Measurements from ENCODE around the gene YWHAQ. TPM values are rescaled to one million over a fixed set of nuclear protein-coding genes. Genes with fewer than 3 reads are reported as not detected.

The YWHAQ gene
- total and polyA plus RNA-seq, 8 donors = 70.1 to 170 (median 152) TPM

DNA sequence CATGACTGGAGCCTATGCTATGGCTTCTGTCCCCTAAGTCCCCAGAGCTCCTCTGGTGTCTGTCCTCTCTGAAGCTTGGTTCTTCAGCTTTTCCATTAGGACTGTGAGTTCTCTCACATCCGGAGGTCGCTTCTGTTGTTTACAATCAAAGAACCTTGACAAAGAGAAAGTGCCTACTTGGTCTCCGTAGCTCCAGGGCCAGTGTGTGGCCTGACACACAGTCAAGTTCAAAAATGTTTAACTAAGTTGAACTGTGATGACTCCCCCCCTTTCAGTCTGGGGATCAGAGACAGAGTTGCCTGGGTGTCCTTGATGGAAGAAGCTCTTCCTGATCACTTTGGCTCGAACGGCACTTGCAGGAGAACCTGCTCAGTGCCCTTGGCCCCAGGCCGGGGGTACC is 26.3 kb upstream of the YWHAQ start:
- H3K36me3 ChIP-seq = no peaks in the 10 kb centered on the region
- TF ChIP-seq, protein P1, sequence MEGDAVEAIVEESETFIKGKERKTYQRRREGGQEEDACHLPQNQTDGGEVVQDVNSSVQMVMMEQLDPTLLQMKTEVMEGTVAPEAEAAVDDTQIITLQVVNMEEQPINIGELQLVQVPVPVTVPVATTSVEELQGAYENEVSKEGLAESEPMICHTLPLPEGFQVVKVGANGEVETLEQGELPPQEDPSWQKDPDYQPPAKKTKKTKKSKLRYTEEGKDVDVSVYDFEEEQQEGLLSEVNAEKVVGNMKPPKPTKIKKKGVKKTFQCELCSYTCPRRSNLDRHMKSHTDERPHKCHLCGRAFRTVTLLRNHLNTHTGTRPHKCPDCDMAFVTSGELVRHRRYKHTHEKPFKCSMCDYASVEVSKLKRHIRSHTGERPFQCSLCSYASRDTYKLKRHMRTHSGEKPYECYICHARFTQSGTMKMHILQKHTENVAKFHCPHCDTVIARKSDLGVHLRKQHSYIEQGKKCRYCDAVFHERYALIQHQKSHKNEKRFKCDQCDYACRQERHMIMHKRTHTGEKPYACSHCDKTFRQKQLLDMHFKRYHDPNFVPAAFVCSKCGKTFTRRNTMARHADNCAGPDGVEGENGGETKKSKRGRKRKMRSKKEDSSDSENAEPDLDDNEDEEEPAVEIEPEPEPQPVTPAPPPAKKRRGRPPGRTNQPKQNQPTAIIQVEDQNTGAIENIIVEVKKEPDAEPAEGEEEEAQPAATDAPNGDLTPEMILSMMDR (IDR thresholded peaks at IDR 0.05) = no peak
- intact Hi-C loops (cut with DNase I) = no loop called here
- H3K9me3 ChIP-seq = no peaks in the 10 kb centered on the region
- no peaks in the 10 kb centered on the region for H3K27me3 ChIP-seq
- FAIRE-seq (no peak), DNase-seq (no peak), ATAC-seq (no peak)
- H3K27ac ChIP-seq = no peak overlapping the region
- no peaks in the 10 kb centered on the region for H3K4me1 ChIP-seq
- no peak overlapping the region for H3K4me3 ChIP-seq
- 32 to 34% methylated on average over 6 of the region's 6 CpGs for WGBS, 2 donors

DNA sequence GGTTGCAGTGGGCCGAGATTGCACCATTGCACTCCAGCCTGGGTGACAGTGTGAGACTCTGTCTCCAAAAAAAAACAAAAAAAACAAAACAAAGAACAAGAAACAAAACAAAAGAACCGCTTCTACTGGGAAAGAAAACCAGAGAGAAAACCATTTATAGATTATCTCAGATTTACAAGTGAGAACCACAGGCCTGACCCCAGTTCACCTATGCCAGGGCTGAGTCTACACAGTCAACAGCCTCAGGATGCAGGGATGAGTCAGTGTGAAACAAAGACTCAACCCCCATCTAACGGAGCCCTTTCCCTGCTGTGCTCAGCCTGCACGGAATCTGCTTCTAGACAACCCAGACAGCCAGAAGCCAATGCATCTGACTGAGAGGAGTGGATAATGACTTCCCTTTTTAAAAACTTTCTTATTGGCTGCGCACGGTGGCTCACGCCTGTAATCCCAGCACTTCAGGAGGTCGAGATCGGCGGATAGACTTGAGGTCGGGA is 25.5 kb upstream of the YWHAQ start:
- no peak overlapping the region for H3K4me3 ChIP-seq
- intact Hi-C loops (cut with DNase I) = no loop called here
- H3K27me3 ChIP-seq = no peaks in the 10 kb centered on the region
- DNase-seq (no peak), FAIRE-seq (no peak), ATAC-seq (no peak)
- H3K27ac ChIP-seq = no peak overlapping the region
- TF ChIP-seq, protein P1 (IDR thresholded peaks at IDR 0.05) = no peak
- H3K4me1 ChIP-seq = no peaks in the 10 kb centered on the region
- no peaks in the 10 kb centered on the region for H3K36me3 ChIP-seq
- 88% methylated on average over 11 of the region's 11 CpGs for WGBS, 2 donors
- H3K9me3 ChIP-seq = no peaks in the 10 kb centered on the region

DNA sequence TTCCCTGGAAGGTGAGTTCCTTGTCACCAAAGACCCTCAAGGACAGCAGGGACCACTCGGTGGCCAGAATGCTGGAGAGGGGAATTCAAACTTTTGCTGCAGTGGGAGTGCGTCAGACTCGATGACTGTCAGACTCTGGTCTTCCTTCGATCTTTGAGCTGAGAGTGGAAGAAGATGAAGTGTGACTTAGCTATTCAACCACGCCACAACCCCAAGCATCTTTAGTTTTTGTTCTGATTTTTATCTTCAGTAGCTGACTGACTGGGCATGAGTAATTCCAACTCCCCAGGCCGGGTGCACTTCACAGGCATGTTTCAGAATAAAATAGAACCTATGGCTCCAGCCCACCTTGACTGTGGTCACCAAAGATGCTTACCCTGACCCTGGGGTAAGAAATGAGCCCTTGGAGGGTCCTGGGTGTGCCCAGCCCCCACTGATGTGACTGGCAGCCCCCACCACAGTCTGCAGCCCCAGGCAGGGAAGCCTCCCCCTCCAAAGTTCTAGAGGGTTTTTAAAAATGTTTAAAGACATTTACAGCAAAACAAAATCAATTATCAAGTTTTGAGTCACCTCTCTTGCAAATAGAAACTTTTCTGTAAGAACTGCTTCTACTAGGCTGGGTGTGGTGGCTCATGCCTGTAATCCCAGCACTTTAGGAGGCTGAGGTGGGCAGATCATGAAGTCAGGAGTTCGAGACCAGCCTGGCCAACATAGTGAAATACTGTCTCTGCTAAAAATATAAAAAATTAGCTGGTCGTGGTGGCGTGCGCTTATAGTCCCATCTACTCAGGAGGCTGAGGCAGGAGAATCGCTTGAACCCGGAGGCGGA is 24.9 kb upstream of the YWHAQ start:
- H3K27me3 ChIP-seq = no peaks in the 10 kb centered on the region
- H3K27ac ChIP-seq = no peak overlapping the region
- TF ChIP-seq, protein P1 (IDR thresholded peaks at IDR 0.05) = no peak
- ATAC-seq (no peak), DNase-seq (no peak), FAIRE-seq (no peak)
- no peaks in the 10 kb centered on the region for H3K9me3 ChIP-seq
- 84 to 88% methylated on average over 13 of the region's 13 CpGs for WGBS, 2 donors
- no peak overlapping the region for H3K4me3 ChIP-seq
- H3K4me1 ChIP-seq = no peaks in the 10 kb centered on the region
- intact Hi-C loops (cut with DNase I) = no loop called here
- H3K36me3 ChIP-seq = no peaks in the 10 kb centered on the region

DNA sequence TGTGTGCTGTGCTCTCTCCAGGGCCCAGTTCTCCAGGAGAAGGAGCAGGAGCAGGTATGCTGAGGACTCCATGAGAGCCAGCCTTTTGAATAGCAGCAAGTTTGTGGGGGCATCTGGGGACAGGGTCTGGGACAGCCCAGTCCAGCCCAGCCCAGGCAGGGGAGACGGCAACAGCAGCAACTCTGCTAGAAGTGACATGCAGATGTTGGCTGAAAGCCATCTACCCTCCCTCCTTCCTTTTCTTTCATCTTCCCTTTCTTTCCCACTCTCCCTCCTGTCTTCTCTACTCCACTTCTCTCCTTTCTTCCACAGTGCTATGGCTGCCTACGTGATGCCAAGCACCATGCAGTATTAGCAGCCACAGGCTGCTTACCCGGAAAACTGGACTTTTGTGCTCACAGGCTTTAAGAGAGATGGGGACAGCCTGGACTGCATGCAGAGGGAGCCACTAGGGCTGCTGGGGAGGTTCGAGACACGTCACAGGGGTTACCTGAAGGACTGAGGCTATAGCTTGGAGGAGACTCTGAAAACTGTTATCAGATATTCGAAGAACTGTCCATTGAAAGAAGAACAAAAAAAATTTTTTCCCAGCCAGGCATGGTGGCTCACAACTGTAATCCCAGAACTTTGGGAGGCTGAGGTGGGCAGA is 23.8 kb upstream of the YWHAQ start:
- no peaks in the 10 kb centered on the region for H3K27me3 ChIP-seq
- H3K4me1 ChIP-seq = no peaks in the 10 kb centered on the region
- DNase-seq (no peak), ATAC-seq (no peak), FAIRE-seq (no peak)
- H3K36me3 ChIP-seq = no peaks in the 10 kb centered on the region
- TF ChIP-seq, protein P1 (IDR thresholded peaks at IDR 0.05) = no peak
- H3K27ac ChIP-seq = no peak overlapping the region
- H3K9me3 ChIP-seq = no peaks in the 10 kb centered on the region
- no peak overlapping the region for H3K4me3 ChIP-seq
- WGBS, 2 donors = 73 to 80% methylated on average over 6 of the region's 6 CpGs
- intact Hi-C loops (cut with DNase I) = no loop called here

Data from pancreas (tissue), 10 donors.